ENCODE results near the gene FNDC3B.

FNDC3B gene

GRCh38 chr3:172163320-172163719 is 123.9 kb downstream of the FNDC3B start:
- DNase-seq (ENCODE audit: extremely low read depth in 1 of 2, low read depth in 1 of 2): no peak

- no peak for DNase-seq (ENCODE audit: extremely low read depth in 1 of 2, low read depth in 1 of 2)
These were observed 125.4 kb downstream of the FNDC3B start for GRCh38 chr3:172164620-172165362.

- no peak for DNase-seq (ENCODE audit: extremely low read depth in 1 of 2, low read depth in 1 of 2)
These were observed 126.9 kb downstream of the FNDC3B start for GRCh38 chr3:172166261-172166660.

GRCh38 chr3:172166890-172167289 is 127.5 kb downstream of the FNDC3B start:
- no peak for DNase-seq (ENCODE audit: extremely low read depth in 1 of 2, low read depth in 1 of 2)

GRCh38 chr3:172167892-172168648 is 128.7 kb downstream of the FNDC3B start:
- DNase-seq (ENCODE audit: extremely low read depth in 1 of 2, low read depth in 1 of 2): no peak

- DNase-seq (ENCODE audit: extremely low read depth in 1 of 2, low read depth in 1 of 2): no peak
These were observed 130.8 kb downstream of the FNDC3B start for GRCh38 chr3:172170073-172170709.

- no peak for DNase-seq (ENCODE audit: extremely low read depth in 1 of 2, low read depth in 1 of 2)
These were observed 131.5 kb downstream of the FNDC3B start for GRCh38 chr3:172170841-172171240.

GRCh38 chr3:172171396-172172075 is 132.2 kb downstream of the FNDC3B start:
- DNase-seq (ENCODE audit: extremely low read depth in 1 of 2, low read depth in 1 of 2): no peak

- DNase-seq (ENCODE audit: extremely low read depth in 1 of 2, low read depth in 1 of 2): no peak
These were observed 134.2 kb downstream of the FNDC3B start for GRCh38 chr3:172173316-172174254.

GRCh38 chr3:172174513-172175253 is 135.3 kb downstream of the FNDC3B start:
- DNase-seq (ENCODE audit: extremely low read depth in 1 of 2, low read depth in 1 of 2): no peak

GRCh38 chr3:172175254-172175599 is 135.8 kb downstream of the FNDC3B start:
- DNase-seq (ENCODE audit: extremely low read depth in 1 of 2, low read depth in 1 of 2): no peak

- no peak for DNase-seq (ENCODE audit: extremely low read depth in 1 of 2, low read depth in 1 of 2)
These were observed 136.8 kb downstream of the FNDC3B start for GRCh38 chr3:172176061-172176770.

- no peak for DNase-seq (ENCODE audit: extremely low read depth in 1 of 2, low read depth in 1 of 2)
These were observed 137.7 kb downstream of the FNDC3B start for GRCh38 chr3:172177046-172177445.

- no peak for DNase-seq (ENCODE audit: extremely low read depth in 1 of 2, low read depth in 1 of 2)
These were observed 138.5 kb downstream of the FNDC3B start for GRCh38 chr3:172177803-172178316.

- DNase-seq (ENCODE audit: extremely low read depth in 1 of 2, low read depth in 1 of 2): no peak
These were observed 140.5 kb downstream of the FNDC3B start for GRCh38 chr3:172179680-172180399.

- DNase-seq (ENCODE audit: extremely low read depth in 1 of 2, low read depth in 1 of 2): no peak
These were observed 141.1 kb downstream of the FNDC3B start for GRCh38 chr3:172180473-172180872.

GRCh38 chr3:172181932-172182586 is 142.7 kb downstream of the FNDC3B start:
- DNase-seq (ENCODE audit: extremely low read depth in 1 of 2, low read depth in 1 of 2): no peak

GRCh38 chr3:172182797-172183196 is 143.4 kb downstream of the FNDC3B start:
- DNase-seq (ENCODE audit: extremely low read depth in 1 of 2, low read depth in 1 of 2): no peak

Data from activated CD8-positive, alpha-beta memory T cell treated with anti-CD3 and anti-CD28 coated beads for 1 hour (primary cell).